Measurements from ENCODE around the gene FNDC3B. TPM values are rescaled to one million over a fixed set of nuclear protein-coding genes. Genes with fewer than 3 reads are reported as not detected.
A peak's percentile ranks its signal among the peaks of the same experiment; 100 is the strongest.

FNDC3B gene
- total RNA-seq, 1 donor from 2014 or later, result 66.9 TPM

- no peak for DNase-seq (ENCODE audit: low read depth)
Measured at GRCh38 chr3:172031996-172032395, 7.4 kb upstream of the FNDC3B start.

- no peak for DNase-seq (ENCODE audit: low read depth)
Measured at GRCh38 chr3:172033396-172033795, 6.0 kb upstream of the FNDC3B start.

DNA sequence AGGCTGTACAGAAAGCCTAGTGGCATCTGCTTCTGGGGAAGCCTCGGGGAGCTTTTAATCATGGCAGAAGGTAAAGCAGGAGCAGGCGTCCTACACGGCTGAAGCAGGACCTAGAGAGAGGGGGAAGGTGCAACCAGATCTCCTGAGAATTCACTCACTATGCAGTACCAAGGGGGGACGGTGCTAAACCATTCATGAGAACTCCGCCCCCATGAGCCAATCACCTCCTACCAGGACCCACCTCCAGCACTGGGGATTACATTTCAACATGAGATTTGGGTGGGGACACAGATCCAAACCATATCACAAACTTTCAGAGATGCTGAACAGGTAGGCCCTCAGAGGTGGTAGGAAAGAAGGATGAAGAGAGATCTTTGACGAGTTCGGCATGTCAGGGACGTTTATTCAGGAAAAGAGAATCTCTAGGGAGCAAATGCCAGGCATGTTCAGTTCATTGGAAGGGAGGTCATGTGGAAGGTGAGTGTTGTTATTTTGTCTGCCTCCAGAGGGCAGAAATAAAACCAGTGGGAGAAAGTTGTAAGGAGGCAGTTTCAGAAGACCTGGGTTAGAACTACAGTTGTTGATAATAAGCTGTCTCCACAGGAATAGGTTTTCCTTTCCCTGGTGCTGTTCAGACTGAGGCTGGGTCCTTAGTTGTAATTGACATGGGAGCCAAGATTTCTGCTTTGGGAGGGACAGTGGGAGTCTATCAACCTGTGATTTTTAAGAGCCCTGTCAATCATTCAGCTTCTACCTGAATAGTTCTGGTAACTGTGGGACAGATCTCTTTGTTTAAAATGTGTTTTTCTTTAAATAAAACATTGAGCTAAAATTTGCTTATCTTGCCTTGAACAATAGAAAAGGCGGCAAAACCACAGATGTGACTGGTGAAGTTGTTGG, 4.3 kb upstream of the FNDC3B start:
- DNase-seq (ENCODE audit: low read depth), result peak; percentile 58

DNA sequence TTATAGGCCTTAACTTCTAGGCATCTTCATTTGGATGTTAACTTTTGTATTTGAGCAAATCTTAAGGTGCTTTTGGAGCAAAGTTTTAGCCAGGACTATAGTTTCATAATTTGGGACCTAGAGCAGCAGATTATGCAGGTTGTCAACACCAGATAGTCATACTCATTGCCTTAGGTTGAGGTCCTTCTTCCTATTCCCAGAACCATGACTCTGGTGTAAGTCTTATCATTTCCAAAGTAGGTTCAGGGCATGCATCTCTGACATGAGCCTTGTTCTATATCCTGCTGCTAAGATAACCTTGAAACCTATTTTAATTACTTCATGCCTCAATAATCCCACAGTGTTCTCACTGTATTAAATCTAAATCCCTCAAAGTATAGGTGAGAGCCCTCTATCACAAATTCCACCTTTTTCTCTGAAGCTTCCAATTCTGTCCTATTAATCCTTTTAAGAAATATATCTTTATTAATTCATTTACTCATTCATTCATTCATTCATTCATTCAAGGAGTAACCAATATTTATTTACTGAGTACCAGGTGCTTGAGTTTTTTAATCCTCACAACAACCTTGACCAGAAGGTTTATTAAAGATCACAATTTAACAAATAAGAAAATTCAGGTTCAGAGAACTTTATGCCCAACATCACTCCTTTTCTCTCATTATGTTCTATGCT, 2.7 kb upstream of the FNDC3B start:
- no peak for DNase-seq (ENCODE audit: low read depth)

GRCh38 chr3:172038798-172039435, 461 bp upstream of the FNDC3B start:
- no peak for DNase-seq (ENCODE audit: low read depth)

- DNase-seq (ENCODE audit: low read depth), result peak; percentile 76
Measured at GRCh38 chr3:172040078-172040980, 951 bp downstream of the FNDC3B start.

- peak; percentile 56 for DNase-seq (ENCODE audit: low read depth)
Measured at GRCh38 chr3:172040981-172041963, 1.9 kb downstream of the FNDC3B start.

- DNase-seq (ENCODE audit: low read depth), result peak; percentile 50
Measured at GRCh38 chr3:172042136-172042662, 2.8 kb downstream of the FNDC3B start.

- DNase-seq (ENCODE audit: low read depth), result peak; percentile 40
Measured at GRCh38 chr3:172042663-172043179, 3.3 kb downstream of the FNDC3B start.

GRCh38 chr3:172043233-172043632, 3.9 kb downstream of the FNDC3B start:
- DNase-seq (ENCODE audit: low read depth), result no peak

DNA sequence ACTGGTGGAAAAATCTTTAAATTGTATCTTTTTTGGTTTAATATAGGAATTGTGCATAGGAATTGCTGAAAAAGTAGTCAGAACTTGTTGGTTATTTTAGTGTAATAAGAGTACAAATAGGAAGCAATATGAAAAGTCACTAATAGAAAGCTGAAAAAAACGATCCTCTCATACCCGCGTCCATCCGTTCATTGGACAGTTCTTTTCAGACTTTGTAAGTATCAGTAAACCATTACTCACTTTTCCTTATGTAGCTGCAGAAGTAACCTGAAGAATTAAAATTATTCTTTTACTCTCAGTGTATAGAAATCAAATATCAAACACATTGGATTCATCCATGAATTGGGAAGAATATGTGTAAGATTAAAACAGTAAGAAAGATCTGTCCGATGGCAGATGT, 4.4 kb downstream of the FNDC3B start:
- no peak for DNase-seq (ENCODE audit: low read depth)

DNA sequence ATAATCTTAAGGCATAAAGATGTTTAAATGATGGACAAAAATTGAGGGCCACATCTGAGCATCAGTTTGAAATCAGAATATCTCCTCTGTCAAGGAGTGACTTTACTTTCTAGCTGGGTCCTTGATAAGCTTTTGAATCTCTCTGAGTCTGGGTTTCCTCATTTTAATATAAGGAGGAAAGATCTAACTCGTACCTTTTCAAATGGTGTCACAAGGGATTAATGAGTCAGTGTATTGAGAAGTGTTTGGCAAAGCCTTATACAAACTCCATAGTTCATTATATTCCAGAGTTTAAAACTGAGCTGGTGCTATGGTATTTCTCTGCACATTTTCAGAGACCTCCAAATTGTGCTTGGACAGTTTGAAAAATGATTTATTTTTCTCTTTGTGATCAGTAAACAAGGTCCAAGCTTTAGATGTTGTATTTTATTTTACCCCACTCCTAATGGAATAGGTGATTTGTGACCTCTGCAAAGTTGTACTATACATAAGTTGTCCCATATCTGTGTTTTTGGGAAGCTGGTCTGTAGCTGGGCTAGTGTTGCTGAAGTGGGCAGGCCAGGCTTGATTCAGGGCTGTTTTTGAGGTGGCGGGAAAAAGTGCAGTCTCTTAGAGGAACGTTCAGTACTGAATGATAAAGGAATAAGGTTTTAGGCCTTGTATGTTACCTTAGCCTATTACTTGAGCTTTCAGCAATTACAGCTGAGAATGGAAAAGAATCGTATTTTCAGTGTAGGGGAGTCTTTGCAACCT, 5.6 kb downstream of the FNDC3B start:
- DNase-seq (ENCODE audit: low read depth), result no peak

DNA sequence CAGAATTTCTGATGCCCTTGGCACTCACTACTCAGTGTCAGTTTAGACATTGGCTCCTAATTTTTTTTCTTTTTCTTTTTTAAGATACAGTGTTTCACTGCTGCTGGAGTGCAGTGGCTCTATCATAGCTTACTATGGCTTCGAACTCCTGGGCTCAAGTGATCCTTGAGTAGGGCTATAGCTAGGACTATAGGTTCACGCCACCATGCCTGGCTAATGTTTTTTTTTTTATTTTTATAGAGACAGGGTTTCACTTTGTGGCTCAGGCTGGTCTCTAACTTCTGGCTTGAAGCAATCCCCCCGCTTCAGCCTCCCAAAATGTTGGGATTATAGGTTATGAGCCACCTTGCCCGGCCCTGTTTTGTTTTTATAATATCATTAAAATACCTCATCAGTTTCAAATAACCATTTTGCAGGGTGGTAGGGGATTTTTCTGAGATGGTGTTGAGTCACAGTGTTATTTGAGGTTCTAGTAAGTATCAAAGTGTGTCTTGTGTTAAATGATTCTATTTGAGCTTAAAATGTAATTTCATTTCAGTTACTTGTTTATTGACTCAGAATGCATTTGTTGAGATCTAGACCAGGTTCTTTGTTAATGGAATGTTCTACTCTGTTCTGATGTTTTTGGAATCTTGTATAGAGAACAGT, 7.0 kb downstream of the FNDC3B start:
- no peak for DNase-seq (ENCODE audit: low read depth)

- DNase-seq (ENCODE audit: low read depth), result no peak
Measured at GRCh38 chr3:172047567-172048115, 8.3 kb downstream of the FNDC3B start.

DNA sequence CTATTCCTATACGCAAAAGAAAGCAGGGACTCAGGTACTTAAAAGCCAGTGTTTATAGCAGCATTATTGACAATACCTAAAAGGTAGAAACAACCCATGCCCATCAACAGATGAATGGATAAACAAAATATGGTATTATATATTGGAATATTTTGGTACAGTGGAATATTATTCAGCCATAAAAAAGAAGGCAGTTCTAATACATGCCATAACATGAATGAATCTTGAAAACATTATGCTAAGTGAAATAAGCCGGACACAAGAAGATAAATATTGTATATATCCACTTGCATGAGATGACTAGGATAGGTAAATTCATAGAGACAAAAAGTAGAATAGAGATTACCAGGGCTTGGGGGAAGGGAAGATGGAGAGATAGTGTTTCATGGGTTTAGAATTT, 9.2 kb downstream of the FNDC3B start:
- DNase-seq (ENCODE audit: low read depth), result no peak

GRCh38 chr3:172051310-172051956, 12.1 kb downstream of the FNDC3B start:
- no peak for DNase-seq (ENCODE audit: low read depth)

DNA sequence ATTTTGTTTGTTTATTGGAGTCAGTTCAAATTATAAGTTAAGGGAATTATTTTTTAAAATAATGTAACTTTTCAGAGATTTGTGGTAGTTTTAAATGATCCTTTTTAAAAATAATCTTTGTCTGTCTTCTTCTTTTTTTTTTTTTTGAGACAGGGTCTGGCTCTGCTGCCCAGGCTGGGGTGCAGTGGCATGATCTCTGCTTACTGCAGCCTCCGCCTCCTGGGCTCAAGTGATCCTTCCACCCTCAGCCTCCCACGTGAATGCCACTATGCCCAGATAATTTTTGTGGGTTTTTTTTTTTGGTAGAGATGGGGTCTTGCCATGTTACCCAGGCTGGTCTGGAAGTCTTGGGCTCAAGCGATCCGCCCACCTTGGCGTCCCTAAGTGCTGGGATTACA, 12.6 kb downstream of the FNDC3B start:
- no peak for DNase-seq (ENCODE audit: low read depth)

Measured in myocyte (in vitro differentiated cells).